ENCODE results near the gene MAP7.
"Not testable (repeated sequence)": the region's sequence is repeated elsewhere in the genome, so short reads cannot be mapped to it uniquely, and the experiment has no call there.

The MAP7 gene

DNA sequence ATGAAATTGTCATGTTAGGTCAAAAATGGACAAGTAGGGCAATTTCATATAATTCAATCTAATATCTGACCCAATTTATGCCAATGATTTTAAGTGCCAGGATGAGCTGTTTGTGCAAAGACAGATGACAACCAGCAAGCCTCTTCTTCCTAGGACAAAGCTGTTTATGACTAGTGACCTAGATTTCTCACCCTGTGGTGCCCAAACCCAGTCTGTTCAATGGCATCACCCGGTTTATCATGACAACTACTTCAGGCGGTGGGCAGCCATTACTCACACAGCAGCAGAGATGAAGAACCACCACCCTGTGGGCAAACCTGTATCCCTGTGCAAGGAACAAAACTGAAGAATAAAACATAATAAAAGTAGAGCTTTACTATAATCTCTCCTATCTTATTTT lies 59.0 kb downstream of the MAP7 start:
- TF ChIP-seq, protein P1, sequence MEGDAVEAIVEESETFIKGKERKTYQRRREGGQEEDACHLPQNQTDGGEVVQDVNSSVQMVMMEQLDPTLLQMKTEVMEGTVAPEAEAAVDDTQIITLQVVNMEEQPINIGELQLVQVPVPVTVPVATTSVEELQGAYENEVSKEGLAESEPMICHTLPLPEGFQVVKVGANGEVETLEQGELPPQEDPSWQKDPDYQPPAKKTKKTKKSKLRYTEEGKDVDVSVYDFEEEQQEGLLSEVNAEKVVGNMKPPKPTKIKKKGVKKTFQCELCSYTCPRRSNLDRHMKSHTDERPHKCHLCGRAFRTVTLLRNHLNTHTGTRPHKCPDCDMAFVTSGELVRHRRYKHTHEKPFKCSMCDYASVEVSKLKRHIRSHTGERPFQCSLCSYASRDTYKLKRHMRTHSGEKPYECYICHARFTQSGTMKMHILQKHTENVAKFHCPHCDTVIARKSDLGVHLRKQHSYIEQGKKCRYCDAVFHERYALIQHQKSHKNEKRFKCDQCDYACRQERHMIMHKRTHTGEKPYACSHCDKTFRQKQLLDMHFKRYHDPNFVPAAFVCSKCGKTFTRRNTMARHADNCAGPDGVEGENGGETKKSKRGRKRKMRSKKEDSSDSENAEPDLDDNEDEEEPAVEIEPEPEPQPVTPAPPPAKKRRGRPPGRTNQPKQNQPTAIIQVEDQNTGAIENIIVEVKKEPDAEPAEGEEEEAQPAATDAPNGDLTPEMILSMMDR (IDR thresholded peaks at IDR 0.05; ENCODE audit: insufficient read depth, low read depth, low read length, missing control alignments), result no peak
- H3K4me3 ChIP-seq (ENCODE audit: low read length), result no peak overlapping the region
- no peak for DNase-seq (ENCODE audit: low read depth)

DNA sequence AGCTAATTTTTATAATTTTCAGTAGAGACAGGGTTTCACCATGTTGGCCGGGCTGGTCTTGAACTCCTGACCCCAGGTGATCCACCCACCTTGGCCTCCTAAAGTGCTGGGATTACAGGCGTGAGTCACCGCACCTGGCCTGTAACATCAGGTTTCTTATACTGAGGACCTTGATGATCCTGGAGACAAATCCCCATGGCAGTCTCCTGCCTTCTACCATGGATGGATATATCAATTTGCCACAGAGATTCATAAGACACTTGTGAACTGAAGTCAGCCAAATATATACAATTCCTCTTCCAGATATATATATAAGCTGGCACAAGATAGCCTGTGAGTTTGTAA lies 60.6 kb downstream of the MAP7 start:
- not testable (repeated sequence) for H3K4me3 ChIP-seq (ENCODE audit: low read length)
- DNase-seq (ENCODE audit: low read depth), result peak; percentile 30

DNA sequence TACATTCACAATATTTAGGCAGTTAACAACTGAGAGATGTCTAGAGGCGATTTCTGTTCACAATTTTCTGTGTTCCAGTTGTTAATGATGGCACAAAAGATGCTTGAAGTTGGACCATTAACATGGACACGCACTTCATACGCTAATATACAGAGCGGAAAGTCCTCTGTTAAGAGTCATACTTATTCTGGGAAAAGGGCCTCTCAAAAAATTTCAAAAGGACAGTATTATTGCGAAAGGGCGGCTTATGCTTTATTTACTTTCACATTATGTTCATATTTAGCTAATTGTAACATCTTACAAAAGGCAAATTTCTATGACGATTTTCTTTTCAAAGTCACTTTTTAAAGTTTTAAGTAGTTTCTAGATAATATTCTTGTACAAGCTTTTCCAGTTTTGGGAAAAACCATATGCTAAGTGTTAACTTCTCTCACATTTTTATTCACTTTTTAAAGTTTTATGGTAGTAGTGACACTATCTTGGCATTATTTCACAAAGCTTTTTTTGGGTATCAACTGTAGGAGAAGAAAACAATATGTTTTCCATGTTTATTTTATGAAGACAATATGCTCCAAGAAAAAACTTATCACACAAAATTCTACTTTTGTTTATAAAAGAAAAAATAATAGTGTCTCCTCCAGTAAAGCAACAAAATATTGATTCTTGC lies 62.3 kb downstream of the MAP7 start:
- TF ChIP-seq, protein P1 (IDR thresholded peaks at IDR 0.05; ENCODE audit: insufficient read depth, low read depth, low read length, missing control alignments), result no peak
- DNase-seq (ENCODE audit: low read depth), result peak; percentile 31
- H3K4me3 ChIP-seq (ENCODE audit: low read length), result no peak overlapping the region

DNA sequence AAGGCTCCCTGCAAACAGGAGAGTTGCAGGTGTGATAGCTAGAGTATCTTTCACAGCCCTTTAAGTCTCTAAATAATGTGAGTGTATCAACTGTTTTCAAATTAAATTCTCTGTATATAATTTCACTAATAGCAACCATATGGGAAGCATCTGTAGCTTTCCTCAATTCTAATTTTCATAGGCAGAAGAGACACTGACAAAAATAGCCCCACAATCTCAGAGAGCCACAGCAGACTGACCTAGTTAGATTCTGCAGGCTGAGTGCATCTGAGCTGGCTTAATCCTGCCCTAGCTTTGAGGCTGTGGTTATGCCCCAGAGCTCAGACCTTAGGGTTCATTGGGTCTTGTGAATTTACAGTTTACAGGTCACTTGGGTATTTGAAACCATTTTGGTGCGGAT lies 63.9 kb downstream of the MAP7 start:
- no peak for DNase-seq (ENCODE audit: low read depth)
- H3K4me3 ChIP-seq (ENCODE audit: low read length), result no peak overlapping the region
- TF ChIP-seq, protein P1 (IDR thresholded peaks at IDR 0.05; ENCODE audit: insufficient read depth, low read depth, low read length, missing control alignments), result no peak

DNA sequence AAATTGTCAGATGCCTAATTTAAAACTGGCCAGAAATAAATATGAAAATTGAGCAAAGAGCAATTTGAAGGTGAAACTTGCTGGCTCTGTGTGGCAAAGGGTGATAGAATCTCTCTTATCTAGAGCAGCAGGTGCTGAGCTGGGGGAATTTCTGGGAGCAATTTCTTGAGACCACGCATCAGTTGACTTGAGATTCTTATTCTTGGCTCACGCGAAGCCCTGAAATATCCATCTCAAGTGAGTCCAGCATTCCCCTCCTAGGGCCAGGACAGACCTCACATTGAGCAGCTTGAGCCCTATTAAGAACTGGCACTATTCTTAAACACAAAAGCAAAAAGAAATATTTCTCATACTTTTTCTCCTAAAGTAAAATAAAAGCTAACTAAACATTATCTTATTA lies 66.3 kb downstream of the MAP7 start:
- no peak for DNase-seq (ENCODE audit: low read depth)
- TF ChIP-seq, protein P1 (IDR thresholded peaks at IDR 0.05; ENCODE audit: insufficient read depth, low read depth, low read length, missing control alignments), result no peak
- H3K4me3 ChIP-seq (ENCODE audit: low read length), result no peak overlapping the region

DNA sequence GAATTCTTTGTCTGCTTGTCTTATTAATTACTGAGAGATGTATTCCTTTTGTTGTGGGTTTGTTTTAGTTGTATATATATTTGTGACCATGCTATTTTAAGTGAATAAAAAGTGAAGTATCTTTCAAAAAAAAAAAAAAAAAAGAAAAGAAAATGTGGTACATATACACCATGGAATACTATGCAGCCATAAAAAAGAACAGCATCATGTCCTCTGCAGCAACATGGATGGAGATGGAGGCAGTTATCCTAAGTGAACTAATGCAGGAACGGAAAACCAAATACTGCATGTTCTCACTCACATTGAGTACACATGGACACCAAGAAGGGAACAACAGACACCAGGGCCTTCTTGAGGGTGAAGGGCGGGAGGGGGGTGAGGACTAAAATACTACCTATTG lies 67.2 kb downstream of the MAP7 start:
- not testable (repeated sequence) for DNase-seq (ENCODE audit: low read depth); H3K4me3 ChIP-seq (ENCODE audit: low read length)

DNA sequence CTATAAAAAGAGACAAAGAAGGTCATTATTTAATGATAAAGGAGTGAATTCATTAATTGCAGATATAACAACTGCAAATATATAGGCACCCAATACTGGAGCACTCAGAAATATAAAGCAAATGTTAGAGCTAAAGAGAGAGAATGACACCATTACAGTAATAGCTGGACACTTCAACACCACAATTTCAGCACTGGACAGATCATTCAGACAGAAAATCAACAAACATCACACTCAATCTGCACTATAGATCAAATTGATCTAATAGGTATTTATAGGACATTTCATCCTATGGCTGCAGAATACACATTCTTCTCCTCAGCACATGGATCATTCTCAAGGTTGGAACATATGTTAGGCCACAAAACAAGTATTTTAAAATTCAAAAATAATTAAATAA lies 72.7 kb downstream of the MAP7 start:
- H3K4me3 ChIP-seq (ENCODE audit: low read length), result no peak overlapping the region
- no peak for DNase-seq (ENCODE audit: low read depth)
- TF ChIP-seq, protein P1 (IDR thresholded peaks at IDR 0.05; ENCODE audit: insufficient read depth, low read depth, low read length, missing control alignments), result no peak

DNA sequence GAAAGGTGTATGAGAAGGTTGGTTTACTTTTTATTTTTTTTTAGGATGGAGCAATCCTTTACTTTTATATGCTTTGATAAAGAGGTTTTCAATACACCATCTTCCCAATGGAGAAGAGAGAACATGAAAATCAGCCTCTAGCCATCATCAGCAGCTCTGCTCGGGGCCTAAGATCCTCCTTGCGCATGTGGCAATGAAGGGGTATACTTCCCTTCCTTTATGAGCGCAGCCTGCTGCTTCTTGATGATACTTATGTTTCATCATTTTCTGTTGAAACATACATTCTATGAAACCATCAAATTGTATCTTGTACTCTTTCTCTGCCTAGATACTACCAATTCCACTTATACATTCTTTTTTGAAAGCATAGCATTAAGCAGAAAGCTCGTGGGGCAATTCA lies 74.5 kb downstream of the MAP7 start:
- no peak for DNase-seq (ENCODE audit: low read depth)
- TF ChIP-seq, protein P1 (IDR thresholded peaks at IDR 0.05; ENCODE audit: insufficient read depth, low read depth, low read length, missing control alignments), result no peak
- H3K4me3 ChIP-seq (ENCODE audit: low read length), result no peak overlapping the region

Measured in epithelial cell of esophagus (primary cell).